Measurements from ENCODE around the gene JARID2. TPM values are rescaled to one million over a fixed set of nuclear protein-coding genes. Genes with fewer than 3 reads are reported as not detected.

JARID2 gene
- total and polyA plus RNA-seq, 12 donors, result 2.3 to 11.6 (median 8.7) TPM

DNA sequence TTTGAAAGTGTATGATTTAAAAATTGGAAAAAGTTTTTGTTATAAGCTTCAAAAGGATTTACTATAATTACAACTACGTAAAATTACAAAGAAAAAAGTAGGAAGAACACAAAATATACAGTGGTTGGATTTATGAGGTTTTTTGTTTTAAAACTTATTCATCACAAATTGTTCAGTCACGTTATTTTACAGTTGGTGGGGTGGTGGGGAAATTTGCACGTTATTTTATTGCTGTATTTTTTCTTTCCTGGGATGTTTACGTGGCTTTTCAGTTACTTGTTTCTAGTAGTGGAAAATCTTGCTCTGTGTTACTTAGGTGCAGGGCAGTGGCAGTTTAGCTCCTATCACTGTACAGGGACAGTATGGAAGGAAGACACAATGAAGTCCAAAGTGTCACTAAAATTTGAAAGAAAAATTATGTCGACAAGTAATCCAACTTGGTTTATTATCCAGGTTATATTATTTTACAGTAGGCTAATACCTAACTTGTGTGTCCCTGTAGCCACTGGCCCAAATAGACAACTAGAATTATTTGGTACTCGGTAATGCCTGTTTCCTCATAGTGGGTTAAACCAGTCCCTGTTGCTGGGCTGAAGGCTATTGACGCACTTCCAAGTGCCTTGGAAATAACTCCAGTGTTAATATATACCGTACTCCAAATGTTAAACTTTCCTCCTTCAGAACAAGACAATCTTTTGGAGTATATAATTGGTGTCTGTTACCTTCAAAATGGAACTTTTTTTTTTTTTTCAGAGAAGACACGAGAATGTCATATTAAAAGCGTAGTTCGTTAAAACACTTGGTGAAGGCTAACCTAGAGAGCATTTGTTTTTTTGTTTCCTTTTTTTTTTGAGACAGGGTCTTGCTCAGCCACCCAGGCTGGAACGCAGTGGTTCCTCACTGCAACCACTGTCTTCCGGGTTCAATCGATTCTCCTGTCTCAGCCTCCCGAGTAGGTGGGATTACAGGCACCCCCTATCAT is 4.6 kb downstream of the JARID2 start:
- Histone ChIP-seq H3K4me1 (peaks cover 0 to 63% (median 39%) of the 10 kb centered on the region in 9 donors), H3K4me3 (no peak overlapping the region), H3K36me3 (no peaks in the 10 kb centered on the region), H3K27ac (peak overlapping the region in 4 of 10 donors; percentile 13 to 98 (median 88)), H3K27me3 (no peaks in the 10 kb centered on the region), H3K9me3 (no peaks in the 10 kb centered on the region)
- ATAC-seq (no peak), DNase-seq (no peak)
- WGBS, 2 donors, result 81 to 82% methylated on average over 15 of the region's 15 CpGs
- intact Hi-C loops (cut with DNase I), result loop anchor here in 5 of 10 donors (10.0 kb wide), 5 partner anchors 124 to 816 kb away; no protein-coding TSS in a partner anchor
- TF ChIP-seq, protein P1, sequence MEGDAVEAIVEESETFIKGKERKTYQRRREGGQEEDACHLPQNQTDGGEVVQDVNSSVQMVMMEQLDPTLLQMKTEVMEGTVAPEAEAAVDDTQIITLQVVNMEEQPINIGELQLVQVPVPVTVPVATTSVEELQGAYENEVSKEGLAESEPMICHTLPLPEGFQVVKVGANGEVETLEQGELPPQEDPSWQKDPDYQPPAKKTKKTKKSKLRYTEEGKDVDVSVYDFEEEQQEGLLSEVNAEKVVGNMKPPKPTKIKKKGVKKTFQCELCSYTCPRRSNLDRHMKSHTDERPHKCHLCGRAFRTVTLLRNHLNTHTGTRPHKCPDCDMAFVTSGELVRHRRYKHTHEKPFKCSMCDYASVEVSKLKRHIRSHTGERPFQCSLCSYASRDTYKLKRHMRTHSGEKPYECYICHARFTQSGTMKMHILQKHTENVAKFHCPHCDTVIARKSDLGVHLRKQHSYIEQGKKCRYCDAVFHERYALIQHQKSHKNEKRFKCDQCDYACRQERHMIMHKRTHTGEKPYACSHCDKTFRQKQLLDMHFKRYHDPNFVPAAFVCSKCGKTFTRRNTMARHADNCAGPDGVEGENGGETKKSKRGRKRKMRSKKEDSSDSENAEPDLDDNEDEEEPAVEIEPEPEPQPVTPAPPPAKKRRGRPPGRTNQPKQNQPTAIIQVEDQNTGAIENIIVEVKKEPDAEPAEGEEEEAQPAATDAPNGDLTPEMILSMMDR (IDR thresholded peaks at IDR 0.05), result no peak

DNA sequence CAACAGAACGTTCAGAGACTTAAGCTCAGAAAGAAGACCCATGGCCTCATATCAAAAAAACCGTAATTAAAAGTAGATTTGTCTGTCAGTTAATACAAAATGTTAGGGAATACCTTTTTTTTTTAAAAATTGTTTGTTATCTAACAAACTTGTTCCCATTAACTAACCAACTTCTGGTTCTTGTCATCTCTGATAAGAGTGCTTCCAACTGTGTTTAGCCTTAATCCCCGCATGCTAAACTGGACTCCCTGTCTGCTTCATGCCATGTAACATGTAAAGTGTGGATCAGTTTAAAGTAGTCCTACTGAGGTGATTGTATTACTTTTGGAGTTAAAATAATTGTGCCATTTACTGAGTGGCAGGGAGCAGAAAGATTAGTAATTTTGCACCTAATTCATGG is 6.3 kb downstream of the JARID2 start:
- no peaks in the 10 kb centered on the region for H3K9me3 ChIP-seq
- intact Hi-C loops (cut with DNase I), result loop anchor here in 5 of 10 donors (10.0 kb wide), 5 partner anchors 123 to 817 kb away; no protein-coding TSS in a partner anchor
- H3K4me1 ChIP-seq, result peaks cover 0 to 81% (median 55%) of the 10 kb centered on the region in 9 donors
- H3K4me3 ChIP-seq, result no peak overlapping the region
- ATAC-seq (no peak), DNase-seq (no peak)
- WGBS, 2 donors, result 31 to 34% methylated on average over 3 of the region's 3 CpGs
- no peaks in the 10 kb centered on the region for H3K27me3 ChIP-seq
- TF ChIP-seq, protein P1 (IDR thresholded peaks at IDR 0.05), result no peak
- peak overlapping the region in 3 of 10 donors; percentile 18 to 40 (median 19) for H3K27ac ChIP-seq
- H3K36me3 ChIP-seq, result no peaks in the 10 kb centered on the region

DNA sequence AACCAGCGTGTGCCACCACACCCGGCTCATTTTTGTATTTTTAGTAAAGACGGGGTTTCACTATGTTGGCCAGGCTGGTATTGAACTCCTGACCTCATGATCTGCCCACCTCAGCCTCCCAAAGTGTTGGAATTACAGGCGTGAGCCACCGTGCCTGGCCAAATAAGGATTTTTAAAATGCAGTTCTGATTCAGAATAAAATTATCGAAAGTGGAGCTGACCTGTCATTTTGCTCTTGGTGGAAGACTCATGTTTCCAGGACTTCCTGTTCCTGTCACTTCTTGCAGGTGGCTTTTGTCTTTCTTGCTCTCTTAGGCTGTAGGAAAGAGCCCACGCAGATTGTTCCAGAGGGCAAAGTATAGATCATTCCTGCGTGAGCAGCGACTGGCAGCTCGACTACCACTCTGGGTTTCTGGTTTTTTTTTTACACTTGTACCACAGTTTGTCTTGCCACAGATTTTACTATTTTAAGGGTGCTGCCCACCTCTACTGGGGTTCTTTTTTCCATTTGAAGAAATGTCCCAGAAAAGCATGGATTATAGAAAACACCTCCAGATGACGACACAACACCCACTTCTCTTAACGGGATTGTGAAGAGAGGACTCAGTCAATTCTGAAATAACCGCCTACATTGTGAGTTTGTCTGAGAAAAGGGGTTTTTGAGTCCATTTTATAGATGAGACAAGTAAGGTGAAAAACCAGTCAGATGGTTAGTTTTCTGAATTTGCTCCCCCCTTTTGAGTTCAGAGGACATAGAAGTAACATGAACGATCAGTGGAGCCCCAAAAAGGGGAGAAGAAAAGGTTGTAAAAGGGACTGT is 7.5 kb downstream of the JARID2 start:
- ATAC-seq, result no peak
- 73 to 88% methylated on average over 14 of the region's 14 CpGs for WGBS, 2 donors
- Histone ChIP-seq H3K4me1 (peaks cover 4 to 93% (median 67%) of the 10 kb centered on the region in 9 donors), H3K9me3 (no peaks in the 10 kb centered on the region), H3K27ac (peak overlapping the region in 2 of 10 donors; percentile 19 to 40), H3K4me3 (no peak overlapping the region), H3K27me3 (no peaks in the 10 kb centered on the region), H3K36me3 (no peaks in the 10 kb centered on the region)
- TF ChIP-seq, protein P1 (IDR thresholded peaks at IDR 0.05), result no peak
- intact Hi-C loops (cut with DNase I), result loop anchor here in 5 of 10 donors (10.0 kb wide), 5 partner anchors 121 to 819 kb away; no protein-coding TSS in a partner anchor
- no peak for DNase-seq

All from heart right ventricle (tissue), 16 donors.